HL-60 (cell line): ENCODE measurements around the gene FARP1.

Experiments used
- DNase-seq, 2 experiments: peaks; one replicate each; pipeline ENCODE4 v3.0.0-alpha.2; 2010 to 2020; ENCODE audit warnings: low read depth in 1 of 2, low spot score in 1 of 2
- H3K27ac ChIP-seq: fragments of 250-450 bp; sonication (Bioruptor Pico); replicated peaks from 2 replicates; pipeline ENCODE4 v1.5.1; 2020; ENCODE audit warnings: mild to moderate bottlenecking, moderate library complexity
- H3K27me3 ChIP-seq: fragments of 250-450 bp; sonication (Bioruptor Pico); 2 replicates; pipeline ENCODE4 v1.5.1; 2021; ENCODE audit warnings: mild to moderate bottlenecking, moderate library complexity; ENCODE audit not compliant: insufficient read depth, poor library complexity, severe bottlenecking
- H3K4me3 ChIP-seq: replicated peaks from 2 replicates; pipeline ENCODE4 v1.5.1; 2011; ENCODE audit warnings: mild to moderate bottlenecking, control low read depth, low read length; ENCODE audit not compliant: insufficient read depth
- CTCF ChIP-seq: IDR thresholded peaks from one replicate; pipeline ENCODE4 v1.5.1; 2011; ENCODE audit warnings: low read length, control low read depth, inconsistent platforms; ENCODE audit not compliant: insufficient read depth
- GABPA ChIP-seq: IDR thresholded peaks from 2 replicates; pipeline ENCODE4 v1.6.1; 2012; ENCODE audit warnings: low read depth
- POLR2AphosphoS5 ChIP-seq: IDR thresholded peaks from 2 replicates; pipeline ENCODE4 v1.6.1; 2012; ENCODE audit warnings: low read depth
- REST ChIP-seq: IDR thresholded peaks from 2 replicates; pipeline ENCODE4 v1.6.1; 2012; ENCODE audit warnings: low read depth; ENCODE audit not compliant: insufficient replicate concordance
- SPI1 ChIP-seq: IDR thresholded peaks from 2 replicates; pipeline ENCODE4 v1.6.1; 2012; ENCODE audit warnings: low read depth, mild to moderate bottlenecking, borderline replicate concordance

Gene FARP1

DNA sequence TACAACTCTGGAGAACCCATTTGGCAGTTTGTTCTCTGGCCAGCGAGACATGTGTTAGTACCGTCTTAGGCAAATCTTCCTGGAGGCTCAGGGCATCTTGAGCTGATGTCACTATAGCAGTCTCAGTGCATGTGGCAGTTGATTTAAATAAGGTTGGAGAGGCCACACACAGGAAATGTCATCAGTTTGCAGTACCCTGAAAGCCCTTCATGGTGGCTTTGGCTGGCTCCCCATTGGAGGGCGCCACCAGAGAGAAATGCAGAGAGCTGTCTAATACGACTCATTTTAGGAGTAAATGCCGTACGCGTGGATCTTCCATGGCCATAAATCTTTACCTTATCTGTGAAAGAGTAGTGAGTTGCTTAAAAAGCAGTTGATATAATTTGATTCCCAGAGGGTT, 270.9 kb downstream of the FARP1 start:
- Histone ChIP-seq H3K27ac (no peak overlapping the region), H3K27me3 (peaks cover 2% of the 10 kb centered on the region), H3K4me3 (no peak overlapping the region)
- no peak for DNase-seq
- TF ChIP-seq REST (no peak), POLR2AphosphoS5 (no peak), SPI1 (no peak), GABPA (no peak)

- DNase-seq: no peak
- H3K4me3 ChIP-seq: no peak overlapping the region
- H3K27me3 ChIP-seq: peaks cover 2% of the 10 kb centered on the region
- H3K27ac ChIP-seq: no peak overlapping the region
- TF ChIP-seq REST: no peak
- TF ChIP-seq GABPA: no peak
- no peak for TF ChIP-seq CTCF
- no peak for TF ChIP-seq SPI1
- no peak for TF ChIP-seq POLR2AphosphoS5
Observed at GRCh38 chr13:98415326-98416070, 272.6 kb downstream of the FARP1 start.

- H3K4me3 ChIP-seq: no peak overlapping the region
- TF ChIP-seq REST (no peak), GABPA (no peak), CTCF (no peak), SPI1 (no peak), POLR2AphosphoS5 (no peak)
- no peak overlapping the region for H3K27ac ChIP-seq
- H3K27me3 ChIP-seq: peaks cover 2% of the 10 kb centered on the region
- no peak for DNase-seq
Observed at GRCh38 chr13:98416408-98416807, 273.5 kb downstream of the FARP1 start.
